Activated B cell treated with CpG ODN at 0.5 μM for 24 hours (primary cell): ENCODE results near the gene CYP3A7. TPM values are rescaled to one million over a fixed set of nuclear protein-coding genes. Genes with fewer than 3 reads are reported as not detected.
"Not testable (repeated sequence)": the region's sequence is repeated elsewhere in the genome, so short reads cannot be mapped to it uniquely, and the experiment has no call there.

Experiments
- ATAC-seq: fragments of 200-7000 bp; cut with Tn5 transposase; one replicate; pipeline ENCODE4 v1.10.0; 2021; ENCODE audit warnings: low read depth, mild to moderate bottlenecking, moderate library complexity
- CTCF ChIA-PET: fragments of 350-600 bp; sonication (Branson Sonifier 250); formaldehyde crosslinking; loops from one replicate; lab custom pipeline; 2021; ENCODE audit warnings: antibody characterized with exemption; lab: Charles Lee
- POLR2A ChIA-PET: fragments of 350-600 bp; sonication (Branson Sonifier 250); formaldehyde crosslinking; loops from one replicate; lab custom pipeline; 2021; ENCODE audit warnings: antibody characterized with exemption; lab: Charles Lee
- DNase-seq: peaks from one replicate; pipeline ENCODE4 v3.0.0; 2022
- H3K27ac Mint-ChIP-seq: one replicate; pipeline ENCODE4 v1.8.0; 2020; ENCODE audit warnings: mixed read lengths
- H3K27me3 Mint-ChIP-seq: one replicate; pipeline ENCODE4 v1.8.0; 2021; ENCODE audit warnings: mixed read lengths
- H3K36me3 Mint-ChIP-seq: one replicate; pipeline ENCODE4 v1.8.0; 2021; ENCODE audit warnings: low read depth, mixed read lengths
- H3K4me1 Mint-ChIP-seq: one replicate; pipeline ENCODE4 v1.8.0; 2021; ENCODE audit warnings: mixed read lengths
- H3K4me3 Mint-ChIP-seq: one replicate; pipeline ENCODE4 v1.8.0; 2020; ENCODE audit warnings: mild to moderate bottlenecking, mixed read lengths
- H3K9me3 Mint-ChIP-seq: one replicate; pipeline ENCODE4 v1.8.0; 2020; ENCODE audit warnings: mixed read lengths
- CTCF ChIP-seq: fragments of 200-600 bp; IDR thresholded peaks from one replicate; pipeline ENCODE4 v1.8.0; 2022; ENCODE audit warnings: antibody characterized with exemption, mild to moderate bottlenecking
- intact Hi-C: fragments of 100-400 bp; cut with micrococcal nuclease; formaldehyde crosslinking; loops from one replicate; pipeline ENCODE4 v1.15.1; 2024
- total RNA-seq: library from RNA; stranded (reverse); gene quantifications from 2 replicates; pipeline ENCODE4 v1.2.3, GENCODE V29; 2022

Gene CYP3A7
- total RNA-seq, 1 donor from 2014 or later, result not detected

DNA sequence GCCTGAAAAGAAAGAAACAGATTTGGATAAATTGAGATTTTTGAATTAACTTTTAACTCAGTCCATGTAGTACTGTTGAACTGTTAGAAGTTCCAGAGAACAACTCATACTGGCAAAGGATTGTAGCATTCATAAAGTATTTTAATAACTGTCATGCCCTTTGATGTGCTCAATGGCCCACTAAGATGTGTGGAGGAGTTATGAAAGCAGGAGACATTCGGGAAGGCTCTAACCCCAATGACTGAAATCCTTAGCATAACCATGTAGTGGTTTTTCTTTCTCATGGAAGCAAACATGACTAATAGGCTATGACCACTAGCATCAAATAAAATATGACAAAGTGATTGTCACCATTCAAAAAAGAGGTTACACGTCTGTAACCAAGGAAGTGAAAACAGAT is 25.7 kb downstream of the CYP3A7 start:
- CTCF ChIA-PET, result no interaction called here
- no peak for ATAC-seq
- peaks cover 2% of the 10 kb centered on the region for H3K9me3 Mint-ChIP-seq
- no peak for DNase-seq
- H3K4me3 Mint-ChIP-seq, result no peak overlapping the region
- no peaks in the 10 kb centered on the region for H3K4me1 Mint-ChIP-seq
- no peaks in the 10 kb centered on the region for H3K27me3 Mint-ChIP-seq
- POLR2A ChIA-PET, result no interaction called here
- no peak for TF ChIP-seq CTCF
- H3K36me3 Mint-ChIP-seq, result peaks cover 20% of the 10 kb centered on the region
- no peak overlapping the region for H3K27ac Mint-ChIP-seq
- intact Hi-C loops, result no loop called here

- DNase-seq (no peak), ATAC-seq (no peak)
- POLR2A ChIA-PET, result no interaction called here
- peaks cover 20% of the 10 kb centered on the region for H3K36me3 Mint-ChIP-seq
- H3K27me3 Mint-ChIP-seq, result peaks cover 3% of the 10 kb centered on the region
- H3K4me1 Mint-ChIP-seq, result no peaks in the 10 kb centered on the region
- no peak overlapping the region for H3K27ac Mint-ChIP-seq
- intact Hi-C loops, result no loop called here
- no peak overlapping the region for H3K4me3 Mint-ChIP-seq
- peaks cover 2% of the 10 kb centered on the region for H3K9me3 Mint-ChIP-seq
- no peak for TF ChIP-seq CTCF
- CTCF ChIA-PET, result no interaction called here
Observed at GRCh38 chr7:99707096-99707495, 27.9 kb downstream of the CYP3A7 start.

DNA sequence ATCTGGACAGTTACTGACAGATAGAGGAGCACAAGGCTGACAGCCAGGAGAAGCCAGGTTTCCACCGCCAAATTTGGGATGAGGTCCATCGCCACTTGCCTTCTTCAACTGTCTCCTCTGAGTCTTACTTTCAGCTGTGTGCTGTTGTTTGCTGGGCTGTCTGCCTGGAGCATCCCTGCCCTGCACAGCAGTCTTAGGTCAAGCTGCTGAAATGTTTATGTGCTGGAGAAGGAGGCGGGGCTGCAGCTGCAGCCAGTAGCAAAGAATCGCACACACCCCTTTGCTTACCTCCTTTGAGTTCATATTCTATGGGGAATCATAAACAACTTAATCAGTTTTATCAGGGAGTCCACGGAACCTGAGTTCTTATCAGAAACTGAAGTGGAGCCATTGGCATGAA is 35.0 kb downstream of the CYP3A7 start:
- CTCF ChIA-PET, result no interaction called here
- Mint-ChIP-seq H3K36me3 (no peaks in the 10 kb centered on the region), H3K27me3 (peaks cover 3% of the 10 kb centered on the region), H3K4me3 (no peak overlapping the region), H3K27ac (no peak overlapping the region), H3K4me1 (no peaks in the 10 kb centered on the region), H3K9me3 (no peaks in the 10 kb centered on the region)
- no peak for DNase-seq
- intact Hi-C loops, result no loop called here
- ATAC-seq, result no peak
- POLR2A ChIA-PET, result no interaction called here
- no peak for TF ChIP-seq CTCF

GRCh38 chr7:99698867-99699730 is 35.9 kb downstream of the CYP3A7 start:
- intact Hi-C loops, H3K36me3 Mint-ChIP-seq, H3K4me3 Mint-ChIP-seq, H3K9me3 Mint-ChIP-seq, DNase-seq, H3K27ac Mint-ChIP-seq, CTCF ChIA-PET, POLR2A ChIA-PET, ATAC-seq, H3K27me3 Mint-ChIP-seq, H3K4me1 Mint-ChIP-seq: not testable (repeated sequence)

DNA sequence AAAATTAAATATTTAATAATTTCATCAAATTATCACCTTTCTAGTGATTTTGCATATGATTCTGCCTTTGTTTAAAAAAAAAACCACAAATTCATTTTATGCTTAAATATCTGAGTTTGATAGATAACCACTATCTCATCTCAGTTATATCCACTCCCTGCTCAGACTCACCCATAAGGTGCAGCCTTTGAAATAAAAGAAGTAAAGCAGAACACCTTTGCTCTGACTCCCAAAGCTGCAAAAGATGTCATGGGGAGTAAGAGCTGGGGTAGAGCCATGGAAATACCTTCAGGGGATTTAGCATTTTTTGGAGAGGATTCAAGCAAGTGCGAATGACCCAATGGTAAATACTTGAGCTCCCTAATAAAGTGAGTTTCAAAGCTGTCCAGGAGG is 40.1 kb downstream of the CYP3A7 start:
- ChIA-PET POLR2A (no interaction called here), CTCF (no interaction called here)
- intact Hi-C loops, result no loop called here
- H3K27me3 Mint-ChIP-seq, result peaks cover 6% of the 10 kb centered on the region
- H3K27ac Mint-ChIP-seq, result no peak overlapping the region
- DNase-seq, result no peak
- H3K4me1 Mint-ChIP-seq, result no peaks in the 10 kb centered on the region
- ATAC-seq, result no peak
- H3K4me3 Mint-ChIP-seq, result no peak overlapping the region
- H3K9me3 Mint-ChIP-seq, result peaks cover 8% of the 10 kb centered on the region
- no peaks in the 10 kb centered on the region for H3K36me3 Mint-ChIP-seq
- no peak for TF ChIP-seq CTCF
